Measurements from ENCODE around the gene FANCE. TPM values are rescaled to one million over a fixed set of nuclear protein-coding genes. Genes with fewer than 3 reads are reported as not detected.

Gene FANCE
- total RNA-seq, 1 donor from 2014 or later, result 7.5 TPM

DNA sequence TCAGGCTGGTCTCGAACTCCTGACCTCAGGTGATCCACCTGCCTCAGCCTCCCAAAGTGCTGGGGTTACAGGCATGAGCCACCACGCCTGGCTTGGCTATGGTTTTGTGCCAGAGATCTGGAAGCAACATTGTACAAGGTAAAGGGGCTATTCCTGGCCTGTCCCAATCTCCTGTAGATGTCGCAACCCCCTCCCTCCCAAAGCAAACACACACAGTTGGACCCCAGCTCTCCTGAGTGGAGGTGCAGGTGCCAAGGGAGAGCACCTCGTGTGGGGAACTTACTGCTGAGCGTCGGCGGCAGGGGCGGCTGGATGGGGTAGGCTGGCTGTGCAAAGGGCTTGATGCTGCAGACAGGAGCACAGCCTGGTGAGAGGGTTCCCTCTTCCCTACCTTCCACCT, 24.9 kb downstream of the FANCE start:
- no peak for DNase-seq (ENCODE audit: low read depth)
- no peak overlapping the region for H3K4me3 ChIP-seq (ENCODE audit: low read depth, low read length)
- TF ChIP-seq, protein P1, sequence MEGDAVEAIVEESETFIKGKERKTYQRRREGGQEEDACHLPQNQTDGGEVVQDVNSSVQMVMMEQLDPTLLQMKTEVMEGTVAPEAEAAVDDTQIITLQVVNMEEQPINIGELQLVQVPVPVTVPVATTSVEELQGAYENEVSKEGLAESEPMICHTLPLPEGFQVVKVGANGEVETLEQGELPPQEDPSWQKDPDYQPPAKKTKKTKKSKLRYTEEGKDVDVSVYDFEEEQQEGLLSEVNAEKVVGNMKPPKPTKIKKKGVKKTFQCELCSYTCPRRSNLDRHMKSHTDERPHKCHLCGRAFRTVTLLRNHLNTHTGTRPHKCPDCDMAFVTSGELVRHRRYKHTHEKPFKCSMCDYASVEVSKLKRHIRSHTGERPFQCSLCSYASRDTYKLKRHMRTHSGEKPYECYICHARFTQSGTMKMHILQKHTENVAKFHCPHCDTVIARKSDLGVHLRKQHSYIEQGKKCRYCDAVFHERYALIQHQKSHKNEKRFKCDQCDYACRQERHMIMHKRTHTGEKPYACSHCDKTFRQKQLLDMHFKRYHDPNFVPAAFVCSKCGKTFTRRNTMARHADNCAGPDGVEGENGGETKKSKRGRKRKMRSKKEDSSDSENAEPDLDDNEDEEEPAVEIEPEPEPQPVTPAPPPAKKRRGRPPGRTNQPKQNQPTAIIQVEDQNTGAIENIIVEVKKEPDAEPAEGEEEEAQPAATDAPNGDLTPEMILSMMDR (conservative IDR thresholded peaks at IDR 0.05; ENCODE audit: low read depth, low read length), result no peak

- TF ChIP-seq, protein P1 (conservative IDR thresholded peaks at IDR 0.05; ENCODE audit: low read depth, low read length), result no peak
- DNase-seq (ENCODE audit: low read depth), result no peak
- H3K4me3 ChIP-seq (ENCODE audit: low read depth, low read length), result no peak overlapping the region
Observed at GRCh38 chr6:35477551-35478179, 25.5 kb downstream of the FANCE start.

DNA sequence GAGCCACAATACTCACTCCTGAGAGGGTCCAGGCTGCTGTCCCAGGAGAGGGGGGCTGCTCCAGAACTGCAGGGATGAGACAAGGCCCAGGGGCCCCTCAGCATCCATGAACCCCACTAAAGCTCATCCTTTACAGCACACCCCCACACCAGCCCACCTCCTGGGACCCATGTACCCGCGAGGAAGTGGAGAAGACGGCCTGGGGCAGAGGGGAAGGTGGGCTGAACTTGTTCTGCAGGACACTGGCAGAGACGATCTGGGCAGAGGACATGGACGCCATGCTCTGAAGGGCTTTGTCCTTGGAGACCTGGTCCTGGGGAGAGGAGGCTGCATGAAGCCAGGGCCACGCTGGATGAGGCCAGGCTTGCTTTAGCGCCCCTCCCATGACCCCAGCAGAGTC, 26.1 kb downstream of the FANCE start:
- TF ChIP-seq, protein P1 (conservative IDR thresholded peaks at IDR 0.05; ENCODE audit: low read depth, low read length), result no peak
- H3K4me3 ChIP-seq (ENCODE audit: low read depth, low read length), result no peak overlapping the region
- DNase-seq (ENCODE audit: low read depth), result no peak

DNA sequence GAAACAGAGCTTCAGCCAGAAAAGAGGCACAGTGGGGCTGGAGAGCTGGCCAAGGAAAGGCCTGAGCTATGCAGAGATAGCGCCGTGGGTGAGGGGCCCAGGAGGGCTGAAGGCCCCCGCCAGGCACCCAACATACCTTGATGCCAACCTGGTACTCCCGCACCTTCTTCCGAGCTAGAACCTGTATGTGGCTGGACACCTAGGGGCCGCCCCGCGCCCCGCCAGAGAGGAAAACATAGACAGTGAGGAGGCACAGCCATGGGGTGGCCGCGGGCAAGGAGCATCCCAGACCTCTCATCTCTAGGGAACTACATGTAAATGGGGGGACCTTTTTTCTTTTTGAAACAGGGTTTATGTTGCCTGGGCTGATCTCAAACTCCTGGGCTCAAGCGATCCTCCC, 28.0 kb downstream of the FANCE start:
- H3K4me3 ChIP-seq (ENCODE audit: low read depth, low read length), result no peak overlapping the region
- TF ChIP-seq, protein P1 (conservative IDR thresholded peaks at IDR 0.05; ENCODE audit: low read depth, low read length), result no peak
- no peak for DNase-seq (ENCODE audit: low read depth)

DNA sequence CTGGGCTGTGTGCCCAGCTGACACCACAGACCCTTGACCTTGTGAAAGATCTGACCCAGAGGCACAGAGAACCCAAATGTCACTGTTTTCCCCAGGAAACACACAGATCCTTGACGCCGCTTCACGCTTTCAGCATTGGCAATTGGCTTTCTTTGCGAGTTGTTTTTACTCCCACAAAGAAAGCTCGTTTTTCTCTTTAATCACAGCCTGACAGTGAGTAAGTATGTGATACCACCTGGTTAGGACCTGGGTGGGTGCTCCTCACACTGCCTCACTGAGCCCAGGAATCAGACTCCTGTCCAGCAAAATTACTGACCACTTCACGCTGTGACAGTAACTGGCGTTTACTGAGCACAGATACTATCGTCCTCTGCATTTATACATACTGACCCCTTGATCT, 29.1 kb downstream of the FANCE start:
- DNase-seq (ENCODE audit: low read depth), result no peak
- H3K4me3 ChIP-seq (ENCODE audit: low read depth, low read length), result no peak overlapping the region
- TF ChIP-seq, protein P1 (conservative IDR thresholded peaks at IDR 0.05; ENCODE audit: low read depth, low read length), result no peak

- no peak for DNase-seq (ENCODE audit: low read depth)
- no peak overlapping the region for H3K4me3 ChIP-seq (ENCODE audit: low read depth, low read length)
- TF ChIP-seq, protein P1 (conservative IDR thresholded peaks at IDR 0.05; ENCODE audit: low read depth, low read length), result no peak
Observed at GRCh38 chr6:35483062-35483461, 30.9 kb downstream of the FANCE start.

DNA sequence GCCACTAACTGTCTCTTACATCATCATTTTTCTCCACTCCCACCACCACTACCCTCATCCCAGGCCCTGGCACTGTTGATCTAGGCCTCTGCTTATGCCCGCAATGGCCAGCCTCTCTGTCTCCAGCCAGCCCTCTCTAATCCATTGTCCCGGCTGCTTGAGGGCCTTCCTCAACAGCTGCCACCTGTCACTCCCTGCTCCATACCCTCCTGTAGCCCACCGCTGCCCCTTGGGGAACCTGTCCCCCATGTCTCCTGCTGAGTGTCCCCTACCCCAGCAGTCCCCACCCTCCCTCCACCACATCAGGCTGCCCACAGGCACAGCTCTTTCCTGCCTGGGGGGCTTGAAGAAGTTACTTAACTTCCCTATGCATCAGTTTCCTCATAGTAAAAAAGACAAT, 31.4 kb downstream of the FANCE start:
- DNase-seq (ENCODE audit: low read depth), result no peak
- no peak overlapping the region for H3K4me3 ChIP-seq (ENCODE audit: low read depth, low read length)
- TF ChIP-seq, protein P1 (conservative IDR thresholded peaks at IDR 0.05; ENCODE audit: low read depth, low read length), result no peak
